NK-92 (cell line): ENCODE measurements around the gene GNAQ.
"Not testable (repeated sequence)": the region's sequence is repeated elsewhere in the genome, so short reads cannot be mapped to it uniquely, and the experiment has no call there.

ENCODE experiments used
- DNase-seq: peaks from one replicate; lab custom pipeline; 2025; ENCODE audit not compliant: unreplicated experiment; lab: John Stamatoyannopoulos, UW

Gene GNAQ

DNA sequence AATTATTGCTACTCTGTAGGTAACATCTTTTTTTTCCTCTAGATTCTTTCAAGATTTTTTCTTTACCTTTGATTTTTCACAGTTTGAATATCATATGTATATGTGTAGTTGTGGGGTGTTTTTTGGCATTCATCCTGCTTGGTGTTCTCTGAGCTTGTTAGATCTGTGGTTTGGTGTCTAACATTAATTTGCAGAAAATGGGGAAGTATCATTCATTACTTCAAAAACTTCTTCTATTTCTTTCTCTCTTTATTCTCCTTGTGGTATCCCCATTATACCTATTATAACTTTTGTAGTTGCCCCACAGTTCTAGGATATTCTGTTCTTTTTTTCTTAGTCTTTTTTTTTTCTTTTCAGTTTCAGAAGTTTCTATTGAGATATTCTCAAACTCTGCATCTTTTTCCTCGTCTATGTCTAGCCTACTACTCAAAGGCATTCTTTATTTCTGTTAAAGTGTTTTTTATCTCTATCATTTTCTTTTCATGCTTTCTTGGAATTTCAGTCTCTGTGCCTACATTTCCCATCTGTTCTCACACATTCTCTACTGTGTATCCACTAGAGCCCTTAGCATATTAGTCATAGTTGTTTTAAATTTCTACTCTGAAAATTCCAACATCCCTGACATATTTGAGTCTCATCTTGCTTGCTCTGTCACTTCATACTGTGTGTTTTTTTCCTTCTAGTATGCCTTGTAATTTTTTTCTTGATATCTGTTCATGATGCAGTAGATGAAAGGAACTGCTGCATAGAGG is 323.4 kb downstream of the GNAQ start:
- DNase-seq: no peak

DNA sequence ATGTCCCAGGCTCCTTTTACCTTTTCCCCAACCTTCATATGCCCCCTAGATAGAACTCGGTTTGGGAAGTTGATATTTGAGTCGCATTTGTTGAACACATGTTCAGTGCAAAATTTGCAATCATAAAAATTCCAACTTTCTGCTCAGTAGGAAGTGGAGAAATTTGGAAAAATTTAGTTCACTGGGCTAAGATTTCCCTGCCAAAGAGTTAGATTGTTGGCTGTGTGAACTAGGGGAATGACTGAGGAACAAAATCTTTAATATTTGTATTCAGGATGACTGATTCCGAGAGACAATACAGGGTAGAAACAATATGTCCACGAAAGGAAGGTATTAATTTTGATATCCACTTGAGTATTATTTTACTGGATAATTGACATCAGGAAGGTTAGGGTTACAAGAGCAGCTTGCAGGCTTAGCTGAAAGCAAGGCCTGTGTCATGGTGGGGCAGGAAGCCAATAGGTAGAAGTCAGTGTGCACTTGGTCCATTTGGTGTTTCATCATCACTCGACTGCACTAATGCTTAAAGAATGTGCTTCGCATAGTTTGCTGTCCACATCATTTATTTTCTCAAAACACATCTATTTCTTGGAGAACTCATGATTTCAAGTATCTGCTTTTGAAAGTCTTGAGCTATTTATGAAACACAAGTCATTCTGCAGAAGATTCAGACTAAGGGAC is 324.1 kb downstream of the GNAQ start:
- no peak for DNase-seq

DNA sequence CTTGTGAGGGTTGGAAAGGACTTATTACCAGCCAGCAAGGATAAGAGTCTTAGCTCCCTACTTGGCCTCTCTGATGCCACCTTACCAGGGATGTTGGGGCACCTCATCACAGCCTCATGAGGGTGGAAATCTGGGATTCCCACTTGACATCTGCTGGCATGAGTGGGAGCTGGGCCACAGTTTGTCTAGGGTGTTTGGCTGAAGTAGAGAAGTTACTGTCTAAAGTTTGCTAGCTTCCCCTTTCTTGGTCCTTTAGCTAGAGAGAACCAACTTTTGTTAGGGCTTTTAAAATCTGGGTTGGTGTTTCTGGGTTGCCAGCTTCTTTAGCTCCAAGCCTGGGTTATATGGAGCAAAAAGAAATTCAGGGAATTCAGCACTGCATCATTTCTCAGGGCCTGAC is 326.0 kb downstream of the GNAQ start:
- no peak for DNase-seq

DNA sequence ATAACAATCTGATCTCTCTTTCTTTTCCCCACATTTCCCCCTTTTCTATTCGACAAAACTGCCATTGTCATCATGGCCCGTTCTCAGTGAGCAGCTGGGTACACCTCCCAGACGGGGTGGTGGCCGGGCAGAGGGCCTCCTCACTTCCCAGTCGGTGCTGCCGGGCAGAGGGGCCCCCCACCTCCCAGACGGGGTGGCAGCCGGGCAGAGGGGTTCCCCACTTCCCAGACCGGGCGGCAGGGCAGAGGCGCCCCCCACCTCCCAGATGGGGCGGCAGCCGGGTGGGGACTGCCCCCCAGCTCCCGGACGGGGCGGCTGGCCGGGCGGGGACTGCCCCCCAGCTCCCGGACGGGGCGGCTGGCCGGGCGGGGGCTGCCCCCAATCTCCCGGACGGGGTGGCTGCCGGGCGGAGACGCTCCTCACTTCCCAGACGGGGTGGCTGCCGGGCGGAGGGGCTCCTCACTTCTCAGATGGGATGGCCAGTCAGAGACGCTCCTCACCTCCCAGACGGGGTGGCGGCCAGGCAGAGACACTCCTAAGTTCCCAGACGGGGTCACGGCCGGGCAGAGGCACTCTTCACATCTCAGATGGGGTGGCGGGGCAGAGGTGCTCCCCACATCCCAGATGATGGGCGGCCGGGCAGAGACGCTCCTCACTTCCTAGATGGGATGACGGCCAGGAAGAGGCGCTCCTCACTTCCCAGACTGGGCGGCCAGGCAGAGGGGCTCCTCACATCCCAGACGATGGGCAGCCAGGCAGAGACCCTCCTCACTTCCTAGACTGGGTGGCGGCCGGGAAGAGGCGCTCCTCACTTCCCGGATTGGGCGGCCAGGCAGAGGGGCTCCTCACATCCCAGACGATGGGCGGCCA is 328.9 kb downstream of the GNAQ start:
- not testable (repeated sequence) for DNase-seq

DNA sequence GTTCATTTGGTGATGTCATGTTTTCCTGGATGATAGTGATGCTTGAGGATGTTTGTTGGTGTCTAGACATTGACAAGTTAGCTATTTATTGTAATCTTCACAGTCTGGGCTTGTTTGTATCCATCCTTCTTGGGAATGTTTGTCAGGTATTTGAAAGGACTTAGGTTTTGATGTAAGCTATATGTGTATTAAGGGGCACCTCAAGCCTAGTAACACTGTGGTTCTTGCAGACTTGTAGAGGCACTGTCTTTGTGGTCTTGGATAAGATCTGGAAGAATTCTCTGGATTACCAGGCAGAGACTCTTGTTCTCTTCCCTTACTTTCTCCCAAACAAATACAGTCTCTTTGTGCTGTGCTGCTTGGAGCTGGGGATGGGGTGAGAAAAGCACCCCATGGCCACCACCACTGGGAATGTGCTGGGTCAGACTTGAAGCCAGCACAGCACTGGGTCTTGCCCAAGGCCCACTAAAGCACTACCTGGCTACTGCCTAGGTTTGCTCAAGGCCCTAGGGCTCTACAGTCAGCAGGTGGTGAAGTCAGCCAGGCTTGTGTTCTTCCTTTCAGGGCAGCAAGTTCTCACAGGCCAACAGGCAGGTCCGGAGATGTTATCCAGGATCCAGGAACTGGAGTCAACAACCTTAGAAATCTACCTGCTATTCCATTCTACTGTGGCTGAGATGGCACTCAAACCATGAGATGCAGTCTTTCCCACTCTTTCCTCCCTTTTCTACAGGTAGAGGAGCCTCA is 334.2 kb downstream of the GNAQ start:
- no peak for DNase-seq

DNA sequence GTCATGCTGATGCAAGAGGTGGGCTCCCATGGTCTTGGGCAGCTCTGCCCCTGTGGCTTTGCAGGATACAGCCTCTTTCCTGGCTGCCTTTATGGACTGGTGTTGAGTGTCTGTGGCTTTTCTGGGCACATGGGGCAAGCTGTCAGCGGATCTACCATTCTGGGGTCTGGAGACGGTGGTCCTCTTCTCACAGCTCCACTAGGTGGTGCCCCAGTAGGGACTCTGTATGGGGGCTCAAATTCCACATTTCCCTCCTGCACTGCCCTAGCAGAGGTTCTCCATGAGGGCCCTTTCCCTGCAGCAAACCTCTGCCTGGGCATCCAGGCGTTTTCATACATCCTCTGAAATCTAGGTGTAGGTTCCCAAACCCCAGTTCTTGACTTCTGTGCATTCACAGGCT is 340.9 kb downstream of the GNAQ start:
- not testable (repeated sequence) for DNase-seq

DNA sequence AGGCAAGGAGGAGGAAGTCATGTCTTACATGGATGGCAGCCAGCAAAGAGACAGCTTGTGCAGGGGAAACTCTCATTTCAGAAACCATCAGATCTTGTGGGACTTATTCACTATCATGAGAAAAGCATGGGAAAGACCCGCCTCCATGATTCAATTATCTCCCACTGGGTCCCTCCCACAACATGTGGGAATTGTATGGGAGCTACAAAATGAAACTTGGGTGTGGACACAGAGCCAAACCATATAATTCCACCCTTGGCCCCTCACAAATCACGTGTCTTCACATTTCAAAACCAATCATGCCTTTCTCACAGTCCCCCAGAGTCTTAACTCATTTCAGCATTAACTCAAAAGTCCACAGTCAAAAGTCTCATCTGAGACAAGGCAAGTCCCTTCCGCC is 341.5 kb downstream of the GNAQ start:
- not testable (repeated sequence) for DNase-seq

DNA sequence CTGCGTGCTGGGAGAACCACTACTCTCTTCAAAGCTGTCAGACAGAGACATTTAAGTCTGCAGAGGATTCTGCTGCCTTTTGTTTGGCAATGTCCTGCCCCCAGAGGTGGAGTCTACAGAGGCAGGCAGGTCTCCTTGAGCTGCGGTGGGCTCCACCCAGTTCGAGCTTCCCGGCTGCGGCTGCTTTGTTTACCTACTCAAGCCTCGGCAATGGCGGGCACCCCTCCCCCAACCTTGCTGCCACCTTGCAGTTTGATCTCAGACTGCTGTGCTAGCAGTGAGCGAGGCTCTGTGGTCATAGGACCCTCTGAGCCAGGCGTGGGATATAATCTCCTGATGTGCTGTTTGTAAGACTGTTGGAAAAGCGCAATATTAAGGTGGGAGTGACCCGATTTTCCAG is 343.9 kb downstream of the GNAQ start:
- not testable (repeated sequence) for DNase-seq

DNA sequence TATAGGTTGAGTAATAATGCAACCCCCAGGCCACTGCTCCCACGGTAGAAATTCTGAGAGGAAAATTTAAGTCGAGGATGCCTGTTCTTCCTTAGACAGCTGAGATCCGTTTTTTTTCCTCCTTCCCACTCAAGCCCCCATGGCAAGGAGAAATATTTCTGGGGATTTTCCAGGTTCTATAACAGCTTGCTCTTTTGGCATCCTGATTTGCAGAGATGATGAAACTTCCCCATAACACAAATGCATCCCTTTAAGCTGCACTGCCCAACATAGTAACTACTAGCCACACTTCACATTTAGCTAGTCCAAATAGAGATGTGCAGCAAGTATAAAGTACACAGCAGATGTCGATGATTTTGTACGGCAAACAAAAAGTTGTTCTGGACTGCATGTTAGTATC is 351.0 kb downstream of the GNAQ start:
- no peak for DNase-seq

DNA sequence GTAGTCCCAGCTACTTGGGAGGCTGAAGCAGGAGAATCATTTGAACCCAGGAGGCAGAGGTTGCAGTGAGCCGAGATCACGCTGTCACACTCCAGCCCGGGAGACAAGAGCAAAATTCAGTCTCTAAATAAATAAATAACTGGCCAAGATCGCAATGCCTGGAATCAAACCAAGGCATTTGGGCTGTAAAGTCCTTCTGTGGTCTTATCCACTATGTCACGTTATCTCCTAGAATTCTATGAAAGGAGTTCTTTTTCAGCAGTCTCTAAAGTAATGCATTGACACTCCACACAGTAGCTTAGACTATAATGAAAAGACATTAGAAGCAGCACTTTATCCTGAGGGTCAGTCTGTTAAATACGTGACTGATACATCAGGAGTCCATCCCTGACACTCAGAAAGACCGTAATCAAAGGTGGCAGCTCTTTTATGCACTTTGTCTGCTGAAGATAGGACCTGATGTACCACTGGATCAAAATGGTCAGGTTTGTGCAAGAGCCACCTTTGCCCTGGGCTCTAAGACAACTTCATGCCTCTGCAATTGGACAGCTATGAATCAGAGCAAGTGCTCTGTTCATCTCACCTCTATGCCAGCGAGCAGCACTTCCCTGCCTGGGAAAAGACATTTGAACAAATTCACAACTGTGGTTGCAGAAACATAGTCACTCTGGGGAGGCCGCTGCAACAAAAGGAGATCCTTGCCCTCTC is 351.8 kb downstream of the GNAQ start:
- DNase-seq: no peak

DNA sequence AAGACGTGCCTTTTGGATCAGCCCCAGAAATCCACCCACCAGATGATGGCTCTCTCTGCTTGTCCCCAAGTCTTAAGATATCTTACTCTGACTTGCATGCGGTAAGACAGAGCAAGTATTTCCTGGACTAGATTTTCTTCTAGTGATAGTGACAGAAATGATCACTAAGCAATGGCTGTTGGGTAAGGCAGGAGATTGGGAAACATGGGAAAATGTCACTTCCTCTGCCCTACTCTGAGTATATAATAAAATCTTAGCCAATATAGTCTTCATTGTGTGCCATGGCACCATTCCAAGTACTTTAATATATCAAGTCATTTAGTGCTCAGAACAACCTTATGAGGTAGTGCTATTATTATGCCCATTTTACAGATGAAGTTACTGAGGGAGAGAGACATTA is 352.5 kb downstream of the GNAQ start:
- DNase-seq: no peak

DNA sequence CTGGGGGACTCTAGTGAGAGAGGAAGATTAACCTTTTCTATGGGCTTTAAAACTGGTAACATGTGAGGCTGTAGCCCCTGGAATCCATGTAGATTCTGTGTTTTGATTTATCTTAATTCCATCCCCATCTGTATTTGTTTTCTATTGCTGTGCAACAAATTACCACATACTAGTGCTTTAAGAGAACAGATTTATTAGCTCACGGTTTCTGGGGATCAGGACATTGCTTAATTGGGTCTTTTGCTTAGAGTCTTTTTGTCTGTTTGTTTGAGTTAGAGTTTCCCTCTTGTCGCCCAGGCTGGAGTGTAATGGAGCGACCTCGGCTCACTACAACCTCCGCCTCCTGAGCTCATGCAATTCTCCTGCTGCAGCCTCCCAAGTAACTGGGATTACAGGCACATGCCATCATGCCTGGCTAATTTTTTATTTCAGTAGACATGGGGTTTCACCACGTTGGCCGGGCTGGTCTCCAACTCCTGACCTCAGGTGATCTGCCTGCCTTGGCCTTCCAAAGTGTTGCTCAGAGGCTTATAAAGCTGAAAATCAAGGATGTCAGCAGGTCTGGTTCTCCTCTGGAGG is 353.6 kb downstream of the GNAQ start:
- DNase-seq: no peak

DNA sequence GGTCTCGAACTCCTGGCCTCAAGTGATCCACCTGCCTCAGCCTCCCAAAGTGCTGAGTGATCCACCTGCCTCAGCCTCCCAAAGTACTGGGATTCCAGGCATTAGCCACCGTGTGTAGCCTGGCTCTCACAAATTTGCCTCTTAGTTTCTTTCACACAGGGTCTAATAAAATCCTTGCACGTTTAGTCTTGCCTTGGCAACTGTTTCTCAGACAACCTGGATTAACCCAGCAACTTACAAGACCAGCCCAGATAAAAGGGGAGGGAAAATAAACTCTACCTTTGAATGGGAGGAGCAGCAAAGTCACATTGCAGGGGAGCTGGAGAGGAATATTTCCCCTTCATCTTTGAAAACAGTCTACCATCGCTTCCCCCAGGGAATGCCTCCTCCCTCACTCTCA is 354.2 kb downstream of the GNAQ start:
- DNase-seq: no peak

DNA sequence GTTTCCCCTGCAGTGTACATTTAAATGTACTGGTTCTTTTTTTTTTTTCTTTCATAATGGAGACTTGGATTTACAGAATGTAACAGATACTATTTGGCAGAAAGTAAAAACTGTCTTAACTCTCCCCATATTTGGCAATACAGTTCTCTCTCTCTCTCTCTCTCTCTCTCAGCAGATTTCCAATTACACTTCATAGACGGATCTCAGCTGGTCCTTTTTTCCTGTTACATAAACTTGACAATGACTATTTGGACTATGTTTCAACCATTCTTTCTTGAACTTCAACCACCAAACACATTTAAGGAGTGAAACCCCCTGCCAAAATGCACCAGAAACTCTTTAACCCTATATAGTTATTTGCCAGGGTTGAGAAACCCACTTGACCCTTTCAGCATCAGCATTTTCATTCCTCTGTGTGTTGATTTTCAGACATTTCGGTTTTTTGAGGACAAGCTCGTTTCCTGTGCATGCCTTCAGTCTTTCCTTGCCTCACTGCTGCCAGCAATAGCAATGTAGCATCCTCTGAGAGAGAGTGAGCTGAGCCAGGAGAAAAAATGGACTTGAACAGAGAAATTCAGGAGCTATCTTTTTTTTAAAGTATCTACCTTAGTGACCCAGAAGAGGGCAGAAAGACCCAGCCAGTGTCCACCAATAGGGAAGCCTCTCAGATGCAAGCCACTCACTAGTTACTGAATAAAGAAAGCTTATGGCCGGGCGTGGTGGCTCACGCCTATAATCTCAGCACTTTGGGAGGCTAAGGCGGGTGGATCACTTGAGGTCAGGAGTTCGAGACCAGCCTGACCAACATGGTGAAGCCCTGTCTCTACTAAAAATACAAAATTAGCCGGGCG is 357.4 kb downstream of the GNAQ start:
- no peak for DNase-seq

DNA sequence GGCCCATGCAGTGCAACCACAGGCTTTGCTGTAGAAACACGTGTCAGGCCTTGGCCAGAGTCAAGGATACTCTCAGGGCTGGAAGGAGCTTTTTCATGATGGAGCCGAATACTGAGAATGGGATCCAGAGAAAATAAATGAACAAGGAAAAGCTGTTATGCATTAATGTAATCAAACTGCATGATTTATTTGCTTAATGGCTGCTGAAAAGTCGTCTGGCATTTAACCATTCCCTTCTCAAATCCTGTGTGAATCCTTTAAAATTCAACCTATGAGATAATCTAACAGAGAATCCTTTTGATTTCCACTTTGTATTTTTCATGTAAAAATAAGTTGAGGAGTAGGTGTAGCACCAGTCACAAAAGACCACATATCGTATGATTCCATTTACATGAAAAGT is 359.4 kb downstream of the GNAQ start:
- no peak for DNase-seq

DNA sequence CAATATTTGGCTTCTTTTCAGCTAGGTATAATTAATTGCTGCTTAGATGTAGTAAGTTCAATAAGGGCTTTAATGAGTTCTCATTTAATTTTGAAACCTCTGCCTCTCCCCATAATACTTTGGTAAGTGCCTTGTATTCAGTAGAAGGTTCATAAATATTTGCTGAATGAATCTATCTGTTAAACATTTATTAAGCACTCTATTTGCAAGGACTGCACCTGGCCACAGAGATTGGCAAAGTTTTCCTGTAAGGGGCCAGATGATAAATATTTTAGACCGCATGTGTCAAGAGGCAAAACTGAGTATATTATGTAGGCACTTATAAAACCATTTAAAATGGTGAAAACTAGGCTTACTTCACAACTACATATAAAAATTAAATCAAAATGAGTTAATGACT is 364.5 kb downstream of the GNAQ start:
- no peak for DNase-seq
